MM.1S (cell line): ENCODE measurements around the gene CHMP1A.

Source experiments
- DNase-seq: peaks from one replicate; pipeline ENCODE4 v3.0.0-alpha.2; 2015
- H2AFZ ChIP-seq: fragments of 300-600 bp; sonication (generic); 2 replicates; pipeline ENCODE4 v1.6.0; 2016; ENCODE audit warnings: antibody characterized with exemption, low read length
- H3F3A ChIP-seq: fragments of 300-600 bp; sonication (generic); 2 replicates; pipeline ENCODE4 v1.6.1; 2016; ENCODE audit warnings: mild to moderate bottlenecking, antibody characterized with exemption, low read length, moderate library complexity, mixed read lengths; ENCODE audit not compliant: insufficient read depth
- H3K27ac ChIP-seq: fragments of 300-600 bp; sonication (generic); 2 replicates; pipeline ENCODE4 v1.5.1; 2016; ENCODE audit warnings: mild to moderate bottlenecking, low read length
- H3K27me3 ChIP-seq: fragments of 300-600 bp; sonication (generic); replicated peaks from 2 replicates; pipeline ENCODE4 v1.6.0; 2016; ENCODE audit warnings: low read length; ENCODE audit not compliant: insufficient read depth
- H3K36me3 ChIP-seq: fragments of 300-600 bp; sonication (generic); replicated peaks from 2 replicates; pipeline ENCODE4 v1.6.1; 2016; ENCODE audit warnings: mild to moderate bottlenecking, low read length, mixed read lengths; ENCODE audit not compliant: insufficient read depth
- H3K4me1 ChIP-seq: fragments of 300-600 bp; sonication (generic); 2 replicates; pipeline ENCODE4 v1.6.1; 2016; ENCODE audit warnings: low read length, mixed read lengths
- H3K4me2 ChIP-seq: fragments of 300-600 bp; sonication (generic); 2 replicates; pipeline ENCODE4 v1.6.0; 2016; ENCODE audit warnings: low read depth, low read length
- H3K4me3 ChIP-seq: fragments of 300-600 bp; sonication (generic); 2 replicates; pipeline ENCODE4 v1.5.1; 2016; ENCODE audit warnings: low read length, mixed read lengths
- H3K79me2 ChIP-seq: fragments of 300-600 bp; sonication (generic); 2 replicates; pipeline ENCODE4 v1.6.1; 2016; ENCODE audit warnings: mixed run types, low read length, mixed read lengths
- H3K9ac ChIP-seq: fragments of 300-600 bp; sonication (generic); 2 replicates; pipeline ENCODE4 v1.6.1; 2016; ENCODE audit warnings: low read length, mixed read lengths
- H3K9me2 ChIP-seq: fragments of 300-600 bp; sonication (generic); replicated peaks from 2 replicates; pipeline ENCODE4 v1.6.1; 2016; ENCODE audit warnings: mild to moderate bottlenecking, low read length, mixed read lengths; ENCODE audit not compliant: insufficient read depth
- H3K9me3 ChIP-seq: fragments of 300-600 bp; sonication (generic); replicated peaks from 2 replicates; pipeline ENCODE4 v1.6.1; 2016; ENCODE audit warnings: mild to moderate bottlenecking, low read length, mixed read lengths; ENCODE audit not compliant: insufficient read depth
- H4K20me1 ChIP-seq: fragments of 300-600 bp; sonication (generic); 2 replicates; pipeline ENCODE4 v1.6.1; 2016; ENCODE audit warnings: mild to moderate bottlenecking, low read length, moderate library complexity, mixed read lengths; ENCODE audit not compliant: insufficient read depth
- EZH2 ChIP-seq: fragments of 300-600 bp; sonication (generic); optimal IDR thresholded peaks from 2 replicates; pipeline ENCODE3; 2017; ENCODE audit warnings: low read depth, mild to moderate bottlenecking, antibody characterized with exemption, low read length, mixed read lengths
- EZH2phosphoT487 ChIP-seq: fragments of 300-600 bp; sonication (generic); IDR thresholded peaks from 2 replicates; pipeline ENCODE4 v1.6.1; 2018; ENCODE audit warnings: antibody characterized with exemption, low read length
- TF ChIP-seq, protein P1 (sequence below): fragments of 300-600 bp; sonication (generic); IDR thresholded peaks from 2 replicates; pipeline ENCODE4 v1.5.1; 2016; ENCODE audit warnings: antibody characterized with exemption, low read length, mixed read lengths

The CHMP1A gene

DNA sequence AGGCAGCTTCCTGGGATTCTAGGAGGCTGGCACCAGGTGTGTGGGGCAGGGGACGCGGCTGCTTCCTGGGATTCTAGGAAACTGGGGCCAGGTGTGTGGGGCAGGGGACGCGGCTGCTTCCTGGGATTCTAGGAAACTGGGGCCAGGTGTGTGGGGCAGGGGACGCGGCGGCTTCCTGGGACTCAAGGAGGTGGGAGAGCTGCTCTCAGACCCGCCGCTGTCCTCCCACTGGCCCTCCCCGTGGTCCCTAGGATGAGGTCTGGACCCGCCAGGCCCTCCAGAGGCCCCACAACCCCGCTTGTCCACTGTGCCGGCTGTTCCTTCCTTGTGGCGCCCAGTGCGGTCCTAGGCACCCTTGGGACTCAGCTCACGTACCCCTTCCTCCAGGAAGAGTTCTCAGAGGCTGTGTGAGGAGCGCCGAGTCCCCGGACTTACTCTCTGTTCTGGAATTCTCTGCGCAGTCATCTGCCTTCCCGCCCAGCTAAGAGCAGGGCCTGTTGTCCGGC lies 43.5 kb downstream of the CHMP1A start:
- TF ChIP-seq EZH2phosphoT487, result no peak
- no peak for TF ChIP-seq EZH2
- TF ChIP-seq, protein P1, sequence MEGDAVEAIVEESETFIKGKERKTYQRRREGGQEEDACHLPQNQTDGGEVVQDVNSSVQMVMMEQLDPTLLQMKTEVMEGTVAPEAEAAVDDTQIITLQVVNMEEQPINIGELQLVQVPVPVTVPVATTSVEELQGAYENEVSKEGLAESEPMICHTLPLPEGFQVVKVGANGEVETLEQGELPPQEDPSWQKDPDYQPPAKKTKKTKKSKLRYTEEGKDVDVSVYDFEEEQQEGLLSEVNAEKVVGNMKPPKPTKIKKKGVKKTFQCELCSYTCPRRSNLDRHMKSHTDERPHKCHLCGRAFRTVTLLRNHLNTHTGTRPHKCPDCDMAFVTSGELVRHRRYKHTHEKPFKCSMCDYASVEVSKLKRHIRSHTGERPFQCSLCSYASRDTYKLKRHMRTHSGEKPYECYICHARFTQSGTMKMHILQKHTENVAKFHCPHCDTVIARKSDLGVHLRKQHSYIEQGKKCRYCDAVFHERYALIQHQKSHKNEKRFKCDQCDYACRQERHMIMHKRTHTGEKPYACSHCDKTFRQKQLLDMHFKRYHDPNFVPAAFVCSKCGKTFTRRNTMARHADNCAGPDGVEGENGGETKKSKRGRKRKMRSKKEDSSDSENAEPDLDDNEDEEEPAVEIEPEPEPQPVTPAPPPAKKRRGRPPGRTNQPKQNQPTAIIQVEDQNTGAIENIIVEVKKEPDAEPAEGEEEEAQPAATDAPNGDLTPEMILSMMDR, result no peak
- Histone ChIP-seq H3K27ac (no peak overlapping the region), H3K9me3 (no peaks in the 10 kb centered on the region), H3K4me3 (no peak overlapping the region), H3K4me1 (peaks cover 10% of the 10 kb centered on the region; the same call in 1 of the 2 replicates), H3K36me3 (no peaks in the 10 kb centered on the region), H4K20me1 (no peaks in the 10 kb centered on the region), H3K79me2 (no peaks in the 10 kb centered on the region), H3K27me3 (no peaks in the 10 kb centered on the region), H3K9me2 (no peaks in the 10 kb centered on the region), H3F3A (no peaks in the 10 kb centered on the region), H3K4me2 (no peak overlapping the region), H2AFZ (no peak overlapping the region), H3K9ac (no peak overlapping the region)
- DNase-seq, result no peak

- DNase-seq, result peak; percentile 13
- Histone ChIP-seq H3K9ac (no peak within 1 kb of the TSS), H3K27ac (peak within 1 kb of the TSS; percentile 18; the same call in 1 of the 2 replicates), H3K4me2 (peak within 1 kb of the TSS; percentile 37; the same call in 1 of the 2 replicates), H3K36me3 (no peaks in the 10 kb centered on the region), H2AFZ (0 out of 2 replicates have a peak within 1 kb of the TSS, but pooled peaks have one; percentile 31), H3K4me3 (no peak within 1 kb of the TSS), H3K79me2 (no peaks in the 10 kb centered on the region), H3F3A (no peaks in the 10 kb centered on the region), H3K9me3 (no peaks in the 10 kb centered on the region), H3K27me3 (no peaks in the 10 kb centered on the region), H4K20me1 (no peaks in the 10 kb centered on the region), H3K4me1 (peaks cover 10% of the 10 kb centered on the region; the same call in 1 of the 2 replicates), H3K9me2 (no peaks in the 10 kb centered on the region)
- TF ChIP-seq EZH2, result no peak
- TF ChIP-seq EZH2phosphoT487, result no peak
- TF ChIP-seq, protein P1, result no peak
These were observed 44.1 kb downstream of the CHMP1A start, which contains the start of gene DPEP1 for GRCh38 chr16:89613231-89613953. Gene DPEP1, plus strand, starts transcription at chr16:89613642. Its CDS starts 16,769 bp downstream, at chr16:89630411.

- Histone ChIP-seq H3K27ac (no peak overlapping the region), H3K79me2 (no peaks in the 10 kb centered on the region), H3F3A (no peaks in the 10 kb centered on the region), H4K20me1 (no peaks in the 10 kb centered on the region), H3K4me3 (no peak overlapping the region), H3K9me2 (no peaks in the 10 kb centered on the region), H3K4me1 (peaks cover 10% of the 10 kb centered on the region; the same call in 1 of the 2 replicates), H3K36me3 (no peaks in the 10 kb centered on the region), H3K27me3 (no peaks in the 10 kb centered on the region), H3K9me3 (no peaks in the 10 kb centered on the region), H3K4me2 (peak overlapping the region; percentile 37; the same call in 1 of the 2 replicates), H3K9ac (no peak overlapping the region), H2AFZ (no peak overlapping the region)
- TF ChIP-seq EZH2phosphoT487 (no peak), EZH2 (no peak)
- TF ChIP-seq, protein P1, result no peak
- DNase-seq, result no peak
These were observed 44.9 kb downstream of the CHMP1A start for GRCh38 chr16:89612415-89613166.
